Kidney (tissue), 14 donors: ENCODE measurements around the gene RASIP1. TPM values are rescaled to one million over a fixed set of nuclear protein-coding genes. Genes with fewer than 3 reads are reported as not detected.
A peak's percentile ranks its signal among the peaks of the same experiment; 100 is the strongest.

Source experiments
- DNase-seq, 5 donors: peaks; one replicate each; pipeline ENCODE4 v3.0.0-alpha.2; 2013 to 2020
- FAIRE-seq: peaks from 2 replicates; lab custom pipeline; 2012; peaks lifted over from hg19 to GRCh38; lab: Jason Lieb, UNC
- H3K27ac ChIP-seq, 2 donors: one replicate each; pipeline ENCODE4 v1.7.0; 2013; ENCODE audit warnings: low read depth in 2 of 2, low read length in 2 of 2, inconsistent platforms in 1 of 2
- H3K27me3 ChIP-seq: one replicate; pipeline ENCODE4 v1.7.1; 2013; ENCODE audit warnings: low read length, inconsistent platforms; ENCODE audit not compliant: control insufficient read depth, insufficient read depth
- H3K36me3 ChIP-seq, 3 donors: one replicate each; pipeline versions ENCODE4 v1.7.0 to v1.7.1; 2013; ENCODE audit warnings: low read length in 3 of 3, control low read depth in 1 of 3, inconsistent platforms in 1 of 3; ENCODE audit not compliant: insufficient read depth in 3 of 3, control insufficient read depth in 2 of 3
- H3K4me1 ChIP-seq, 3 donors: one replicate each; pipeline versions ENCODE4 v1.7.0 to v1.7.1; 2013; ENCODE audit warnings: low read length in 3 of 3, inconsistent platforms in 1 of 3, low read depth in 1 of 3; ENCODE audit not compliant: control insufficient read depth in 2 of 3, insufficient read depth in 2 of 3
- H3K4me3 ChIP-seq, 3 donors: one replicate each; pipeline versions ENCODE4 v1.7.0 to v1.8.1; 2013; ENCODE audit warnings: low read length in 3 of 3, control low read depth in 1 of 3, inconsistent platforms in 1 of 3
- H3K9ac ChIP-seq, 3 donors: one replicate each; pipeline versions ENCODE4 v1.7.0 to v1.7.1; 2013; ENCODE audit warnings: low read length in 3 of 3, control low read depth in 1 of 3, inconsistent platforms in 1 of 3
- H3K9me3 ChIP-seq, 3 donors: one replicate each; pipeline versions ENCODE4 v1.7.0 to v1.7.1; 2013; ENCODE audit warnings: low read length in 3 of 3, control low read depth in 1 of 3, inconsistent platforms in 1 of 3; ENCODE audit not compliant: control insufficient read depth in 2 of 3, insufficient read depth in 1 of 3
- CTCF ChIP-seq: IDR thresholded peaks from 3 replicates; pipeline ENCODE4 v1.5.1; 2012; ENCODE audit warnings: mild to moderate bottlenecking, moderate library complexity, borderline replicate concordance; ENCODE audit not compliant: insufficient read depth; ENCODE audit errors: extremely low read depth
- intact Hi-C: fragments of 100-400 bp; cut with DNase I; formaldehyde crosslinking; loops from one replicate; pipeline ENCODE4 v1.11.1; 2022
- polyA plus RNA-seq: library from polyadenylated mRNA; stranded (reverse); fragments of 350-450 nt; fragmentation: Illumina TruSeq; extraction: RNeasy Lipid Tissue Mini Kit (QIAGEN cat#74804); gene quantifications from one replicate; pipeline ENCODE4 v1.2.3, GENCODE V29; 2014; ENCODE audit warnings: low read depth, low replicate concordance; ENCODE audit not compliant: insufficient read depth
- total RNA-seq: library from RNA; stranded (reverse); fragmentation: NEBNext Ultra II Directional; extraction: Animal tissue kit (Norgen Biotek cat#: 25700); gene quantifications from one replicate; pipeline ENCODE4 v1.2.1, GENCODE V29; 2021
- donor health status: control.
- donor health status: control.
- donor health status: control.
- donor health status: control.
- donor health status: control.
- donor health status: DM: yes; HTN: yes; CAD: no.
- donor health status: Normal renal cell carcinoma (clear cell type).

RASIP1 gene
- total and polyA plus RNA-seq, 2 donors from 2014 or later, result 13.6 to 23.3 TPM

GRCh38 chr19:48720613-48721296 lies 19.7 kb downstream of the RASIP1 start:
- peak; percentile 92 for FAIRE-seq
- H3K27ac ChIP-seq, result peak overlapping the region; percentile 79 to 87

GRCh38 chr19:48720251-48720612 lies 20.2 kb downstream of the RASIP1 start:
- intact Hi-C loops, result no loop called here
- H3K4me1 ChIP-seq, result peaks cover 0 to 14% (median 0%) of the 10 kb centered on the region in 3 donors
- no peaks in the 10 kb centered on the region for H3K9me3 ChIP-seq
- H3K27me3 ChIP-seq, result no peaks in the 10 kb centered on the region
- H3K4me3 ChIP-seq, result peak overlapping the region in 2 of 3 donors; percentile 77 to 91
- FAIRE-seq (no peak), DNase-seq (peak in 1 of 5 donors; percentile 80)
- peak overlapping the region in 1 of 2 donors; percentile 45 for H3K27ac ChIP-seq
- no peaks in the 10 kb centered on the region for H3K36me3 ChIP-seq
- peak overlapping the region in 2 of 3 donors; percentile 5 to 26 for H3K9ac ChIP-seq
- TF ChIP-seq CTCF, result no peak

More at GRCh38 chr19:48720613-48721296, 19.7 kb downstream of the RASIP1 start:
- TF ChIP-seq CTCF, result no peak
- Histone ChIP-seq H3K36me3 (no peaks in the 10 kb centered on the region), H3K4me3 (peak overlapping the region; percentile 76 to 91 (median 77)), H3K27me3 (no peaks in the 10 kb centered on the region), H3K9me3 (no peaks in the 10 kb centered on the region), H3K9ac (peak overlapping the region in 2 of 3 donors; percentile 71 to 80), H3K4me1 (peaks cover 0 to 14% (median 0%) of the 10 kb centered on the region in 3 donors)
- DNase-seq, result peak; percentile 98 to 100 (median 99)
- intact Hi-C loops, result no loop called here

- DNase-seq (peak; percentile 77 to 91 (median 83)), FAIRE-seq (no peak)
- H3K27ac ChIP-seq, result peak within 1 kb of the TSS in 1 of 2 donors; percentile 45
- no peaks in the 10 kb centered on the region for H3K36me3 ChIP-seq
- no peaks in the 10 kb centered on the region for H3K9me3 ChIP-seq
- intact Hi-C loops, result no loop called here
- H3K27me3 ChIP-seq, result no peaks in the 10 kb centered on the region
- TF ChIP-seq CTCF, result no peak
- peak within 1 kb of the TSS in 2 of 3 donors; percentile 5 to 26 for H3K9ac ChIP-seq
- peak within 1 kb of the TSS in 2 of 3 donors; percentile 77 to 91 for H3K4me3 ChIP-seq
- peaks cover 0 to 18% (median 0%) of the 10 kb centered on the region in 3 donors for H3K4me1 ChIP-seq
Measured at GRCh38 chr19:48719263-48720171, 20.9 kb downstream of the RASIP1 start, which contains the start of gene MAMSTR. Gene MAMSTR, minus strand, starts transcription at chr19:48719725. Its CDS starts 694 bp downstream, at chr19:48719031.
